SU-DHL-6 (cell line): Measurements from ENCODE around the gene KCTD10.

Source experiments
- H2AFZ ChIP-seq: fragments of 200-600 bp; sonication (generic); 2 replicates; pipeline ENCODE4 v1.6.1; 2014; ENCODE audit warnings: low read depth, mild to moderate bottlenecking, moderate library complexity, mixed read lengths, antibody characterized with exemption, low read length; ENCODE audit not compliant: severe bottlenecking
- H3F3A ChIP-seq: fragments of 200-600 bp; shearing (Covaris generic); 2 replicates; pipeline ENCODE4 v1.6.0; 2016; ENCODE audit warnings: antibody characterized with exemption, mild to moderate bottlenecking; ENCODE audit not compliant: insufficient read depth
- H3K27ac ChIP-seq: fragments of 200-600 bp; sonication (generic); 2 replicates; pipeline ENCODE4 v1.5.1; 2016; ENCODE audit warnings: low read depth, mild to moderate bottlenecking, low read length, moderate library complexity, mixed read lengths
- H3K27me3 ChIP-seq: fragments of 200-600 bp; sonication (generic), shearing (Covaris generic); 2 replicates; pipeline ENCODE4 v1.6.0; 2014; ENCODE audit warnings: mild to moderate bottlenecking, low read length
- H3K36me3 ChIP-seq: fragments of 200-600 bp; sonication (generic); 2 replicates; pipeline ENCODE4 v1.6.1; 2014; ENCODE audit warnings: mild to moderate bottlenecking, low read length, mixed read lengths
- H3K4me2 ChIP-seq: fragments of 300-600, 200-600 bp; shearing (Covaris generic), sonication (generic); 2 replicates; pipeline ENCODE4 v1.6.0; 2014; ENCODE audit warnings: low read length, low read depth, mild to moderate bottlenecking; ENCODE audit not compliant: poor library complexity, severe bottlenecking
- H3K4me3 ChIP-seq: fragments of 200-600 bp; sonication (generic); 2 replicates; pipeline ENCODE4 v1.5.1; 2014; ENCODE audit warnings: antibody characterized with exemption, low read length, mild to moderate bottlenecking, mixed read lengths; ENCODE audit not compliant: insufficient read depth, poor library complexity, severe bottlenecking
- H3K79me2 ChIP-seq: fragments of 200-600 bp; sonication (generic); 2 replicates; pipeline ENCODE4 v1.6.1; 2014; ENCODE audit warnings: mild to moderate bottlenecking, low read length, moderate library complexity; ENCODE audit not compliant: insufficient read depth
- H3K9ac ChIP-seq: fragments of 200-600 bp; sonication (generic); 2 replicates; pipeline ENCODE4 v1.7.0; 2014; ENCODE audit warnings: mild to moderate bottlenecking, low read length
- H3K9me2 ChIP-seq: fragments of 200-600 bp; sonication (generic); replicated peaks from 2 replicates; pipeline ENCODE4 v1.6.1; 2014; ENCODE audit warnings: low read length; ENCODE audit not compliant: insufficient read depth
- H3K9me3 ChIP-seq: fragments of 200-600 bp; sonication (generic); 2 replicates; pipeline ENCODE4 v1.6.1; 2014; ENCODE audit warnings: low read length, mixed read lengths; ENCODE audit not compliant: insufficient read depth
- H4K20me1 ChIP-seq: fragments of 200-600 bp; sonication (generic); 2 replicates; pipeline ENCODE4 v1.6.1; 2014; ENCODE audit warnings: low read depth, mild to moderate bottlenecking, antibody characterized with exemption, low read length, moderate library complexity, mixed read lengths
- EZH2phosphoT487 ChIP-seq: fragments of 200-600 bp; sonication (generic), shearing (Covaris generic); conservative IDR thresholded peaks from 2 replicates; pipeline ENCODE4 v1.6.1; 2018; ENCODE audit warnings: mild to moderate bottlenecking, antibody characterized with exemption, low read length, moderate library complexity, mixed read lengths
- TF ChIP-seq, protein P1 (sequence below): fragments of 200-600 bp; sonication (generic); IDR thresholded peaks from one replicate; pipeline ENCODE4 v1.5.1; 2017; ENCODE audit warnings: antibody characterized with exemption, mild to moderate bottlenecking, low read length, moderate library complexity; ENCODE audit not compliant: insufficient read depth, poor library complexity, severe bottlenecking

The KCTD10 gene

GRCh38 chr12:109473006-109473405, 4.1 kb downstream of the KCTD10 start:
- H4K20me1 ChIP-seq: no peaks in the 10 kb centered on the region
- peaks cover 78% of the 10 kb centered on the region for H3K79me2 ChIP-seq
- no peaks in the 10 kb centered on the region for H3K9me3 ChIP-seq
- H3K27ac ChIP-seq: no peak overlapping the region
- TF ChIP-seq, protein P1, sequence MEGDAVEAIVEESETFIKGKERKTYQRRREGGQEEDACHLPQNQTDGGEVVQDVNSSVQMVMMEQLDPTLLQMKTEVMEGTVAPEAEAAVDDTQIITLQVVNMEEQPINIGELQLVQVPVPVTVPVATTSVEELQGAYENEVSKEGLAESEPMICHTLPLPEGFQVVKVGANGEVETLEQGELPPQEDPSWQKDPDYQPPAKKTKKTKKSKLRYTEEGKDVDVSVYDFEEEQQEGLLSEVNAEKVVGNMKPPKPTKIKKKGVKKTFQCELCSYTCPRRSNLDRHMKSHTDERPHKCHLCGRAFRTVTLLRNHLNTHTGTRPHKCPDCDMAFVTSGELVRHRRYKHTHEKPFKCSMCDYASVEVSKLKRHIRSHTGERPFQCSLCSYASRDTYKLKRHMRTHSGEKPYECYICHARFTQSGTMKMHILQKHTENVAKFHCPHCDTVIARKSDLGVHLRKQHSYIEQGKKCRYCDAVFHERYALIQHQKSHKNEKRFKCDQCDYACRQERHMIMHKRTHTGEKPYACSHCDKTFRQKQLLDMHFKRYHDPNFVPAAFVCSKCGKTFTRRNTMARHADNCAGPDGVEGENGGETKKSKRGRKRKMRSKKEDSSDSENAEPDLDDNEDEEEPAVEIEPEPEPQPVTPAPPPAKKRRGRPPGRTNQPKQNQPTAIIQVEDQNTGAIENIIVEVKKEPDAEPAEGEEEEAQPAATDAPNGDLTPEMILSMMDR: no peak
- no peak for TF ChIP-seq EZH2phosphoT487
- H3K4me2 ChIP-seq: no peak overlapping the region
- H3K36me3 ChIP-seq: no peaks in the 10 kb centered on the region
- no peaks in the 10 kb centered on the region for H3F3A ChIP-seq
- H3K9ac ChIP-seq: no peak overlapping the region
- no peak overlapping the region for H3K4me3 ChIP-seq
- H2AFZ ChIP-seq: no peak overlapping the region
- H3K27me3 ChIP-seq: no peaks in the 10 kb centered on the region
- H3K9me2 ChIP-seq: no peaks in the 10 kb centered on the region

DNA sequence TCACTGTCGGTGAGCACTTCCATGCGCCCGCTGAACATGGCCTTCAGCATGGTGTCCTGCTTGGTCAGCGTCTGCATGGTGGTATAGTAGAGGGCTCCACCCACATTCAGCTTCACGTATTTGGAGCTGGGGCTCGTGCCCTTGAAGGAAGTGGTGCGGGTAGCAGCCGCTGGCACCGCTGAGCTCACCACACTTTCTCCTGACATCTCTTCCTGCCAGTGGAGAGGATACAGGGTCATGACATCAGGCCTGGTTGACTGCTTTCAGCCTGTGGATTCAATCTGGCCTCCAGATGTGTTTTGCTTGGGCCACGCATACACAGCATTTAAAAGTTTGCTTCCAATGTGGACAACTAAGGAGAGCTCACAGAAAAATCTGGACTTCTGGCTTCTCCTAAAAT, 7.6 kb downstream of the KCTD10 start:
- Histone ChIP-seq H3K9me2 (no peaks in the 10 kb centered on the region), H3K27me3 (no peaks in the 10 kb centered on the region), H2AFZ (no peak overlapping the region), H3K9ac (no peak overlapping the region), H4K20me1 (no peaks in the 10 kb centered on the region), H3K27ac (no peak overlapping the region), H3K9me3 (no peaks in the 10 kb centered on the region), H3K79me2 (peaks cover 63% of the 10 kb centered on the region), H3K4me2 (no peak overlapping the region), H3F3A (no peaks in the 10 kb centered on the region), H3K36me3 (no peaks in the 10 kb centered on the region), H3K4me3 (no peak overlapping the region)
- TF ChIP-seq EZH2phosphoT487: no peak
- TF ChIP-seq, protein P1: no peak

GRCh38 chr12:109467978-109468676, 9.0 kb downstream of the KCTD10 start:
- Histone ChIP-seq H4K20me1 (no peaks in the 10 kb centered on the region), H2AFZ (no peak overlapping the region), H3K9me3 (no peaks in the 10 kb centered on the region), H3K9ac (no peak overlapping the region), H3K4me2 (no peak overlapping the region), H3F3A (no peaks in the 10 kb centered on the region), H3K4me3 (no peak overlapping the region), H3K36me3 (no peaks in the 10 kb centered on the region), H3K9me2 (no peaks in the 10 kb centered on the region), H3K27me3 (no peaks in the 10 kb centered on the region), H3K79me2 (peaks cover 58% of the 10 kb centered on the region), H3K27ac (no peak overlapping the region)
- no peak for TF ChIP-seq EZH2phosphoT487
- TF ChIP-seq, protein P1: no peak
